Measurements from ENCODE around the gene JAML.

The JAML gene

DNA sequence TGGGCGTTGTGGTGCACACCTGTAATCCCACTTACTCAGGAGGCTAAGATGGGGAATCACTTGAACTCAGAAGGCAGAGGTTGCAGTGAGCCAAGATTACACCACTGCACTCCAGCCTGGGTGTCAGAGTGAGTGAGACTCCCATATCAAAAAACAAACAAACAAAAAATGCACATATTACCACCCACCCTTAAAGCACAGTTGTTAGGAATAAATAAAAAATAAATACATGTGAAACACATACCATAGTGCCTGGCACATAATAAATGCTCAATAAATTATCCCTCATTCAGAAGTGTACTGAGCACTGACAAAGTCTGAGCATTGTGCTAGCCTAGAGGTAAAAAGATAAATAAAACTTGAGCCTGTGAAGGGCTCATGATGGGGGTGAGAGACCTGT lies 9.0 kb upstream of the JAML start:
- peaks cover 32% of the 10 kb centered on the region for H3K36me3 Mint-ChIP-seq (ENCODE audit: insufficient read depth)
- DNase-seq (ENCODE audit: low spot score in 2 of 2), result no peak
- H3K4me1 Mint-ChIP-seq, result peaks cover 33% of the 10 kb centered on the region
- no peak overlapping the region for H3K4me3 Mint-ChIP-seq
- no peaks in the 10 kb centered on the region for H3K27me3 Mint-ChIP-seq
- no peaks in the 10 kb centered on the region for H3K9me3 Mint-ChIP-seq
- ATAC-seq (replicated peaks; ENCODE audit: extremely low read depth, poor library complexity, severe bottlenecking), result no peak
- H3K27ac Mint-ChIP-seq (ENCODE audit: low read depth), result no peak overlapping the region

DNA sequence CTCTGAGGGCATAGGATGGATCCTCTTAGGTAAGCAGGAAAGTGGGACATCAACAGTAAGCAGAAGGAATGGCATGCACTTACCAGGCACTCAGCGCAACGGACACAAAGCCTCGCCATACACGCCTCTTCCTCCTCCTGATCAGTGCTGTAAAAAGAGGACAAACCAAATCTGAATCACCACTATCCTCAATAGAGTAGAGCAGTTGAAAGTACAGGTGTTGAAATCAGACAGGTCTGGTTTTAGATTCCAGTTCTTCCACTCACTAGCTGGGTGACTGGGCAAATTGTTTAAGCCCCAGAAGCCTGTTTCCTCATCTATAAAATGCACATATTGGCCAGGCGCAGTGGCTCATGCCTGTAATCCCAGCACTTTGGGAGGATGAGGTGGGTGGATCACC lies 8.6 kb upstream of the JAML start:
- peaks cover 29% of the 10 kb centered on the region for H3K36me3 Mint-ChIP-seq (ENCODE audit: insufficient read depth)
- H3K9me3 Mint-ChIP-seq, result no peaks in the 10 kb centered on the region
- no peak for ATAC-seq (replicated peaks; ENCODE audit: extremely low read depth, poor library complexity, severe bottlenecking)
- H3K27ac Mint-ChIP-seq (ENCODE audit: low read depth), result no peak overlapping the region
- H3K4me1 Mint-ChIP-seq, result peaks cover 32% of the 10 kb centered on the region
- no peaks in the 10 kb centered on the region for H3K27me3 Mint-ChIP-seq
- no peak overlapping the region for H3K4me3 Mint-ChIP-seq
- DNase-seq (ENCODE audit: low spot score in 2 of 2), result no peak

DNA sequence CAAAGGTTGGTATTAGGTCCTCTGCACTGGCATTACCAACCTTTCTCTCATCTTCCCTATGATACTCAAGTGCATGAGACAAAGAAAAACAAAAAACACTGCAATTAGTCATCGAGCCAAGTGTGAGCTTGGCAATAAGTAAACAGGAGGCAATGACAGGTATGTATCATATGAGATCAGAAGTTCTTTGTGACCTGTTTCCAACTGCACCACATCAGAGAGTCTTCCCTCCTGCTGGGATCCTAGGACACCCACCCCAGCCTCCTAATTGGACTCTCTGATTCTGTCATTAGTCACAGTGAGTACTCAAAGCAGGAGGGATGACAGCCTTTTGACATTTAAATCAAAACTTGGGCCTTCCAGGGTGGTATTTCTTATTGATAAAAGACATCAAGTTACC lies 7.8 kb upstream of the JAML start:
- Mint-ChIP-seq H3K27ac (ENCODE audit: low read depth) (no peak overlapping the region), H3K9me3 (no peaks in the 10 kb centered on the region), H3K27me3 (no peaks in the 10 kb centered on the region), H3K36me3 (ENCODE audit: insufficient read depth) (peaks cover 29% of the 10 kb centered on the region), H3K4me3 (no peak overlapping the region), H3K4me1 (peaks cover 33% of the 10 kb centered on the region)
- DNase-seq (ENCODE audit: low spot score in 2 of 2) (no peak), ATAC-seq (replicated peaks; ENCODE audit: extremely low read depth, poor library complexity, severe bottlenecking) (no peak)

DNA sequence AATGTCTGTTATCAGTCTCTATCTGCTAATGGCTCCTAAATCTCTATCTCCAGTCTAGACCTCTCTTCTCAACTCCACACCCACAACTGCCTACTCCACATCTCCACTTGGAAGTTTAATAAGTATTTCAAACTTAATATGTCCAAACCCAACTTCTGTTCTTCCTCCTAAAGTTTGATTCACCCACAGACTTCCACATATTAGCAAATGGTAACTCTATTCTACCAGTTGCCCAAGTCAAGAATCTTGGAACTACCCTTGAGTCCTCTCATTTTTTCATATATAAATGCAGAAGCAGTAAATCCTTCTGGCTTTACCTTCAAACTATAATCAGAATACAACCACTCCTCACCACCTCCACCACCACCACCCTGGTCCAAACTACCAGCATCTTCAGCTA lies 6.7 kb upstream of the JAML start:
- no peaks in the 10 kb centered on the region for H3K27me3 Mint-ChIP-seq
- DNase-seq (ENCODE audit: low spot score in 2 of 2) (no peak), ATAC-seq (replicated peaks; ENCODE audit: extremely low read depth, poor library complexity, severe bottlenecking) (no peak)
- peaks cover 45% of the 10 kb centered on the region for H3K4me1 Mint-ChIP-seq
- H3K9me3 Mint-ChIP-seq, result no peaks in the 10 kb centered on the region
- H3K27ac Mint-ChIP-seq (ENCODE audit: low read depth), result no peak overlapping the region
- peaks cover 34% of the 10 kb centered on the region for H3K36me3 Mint-ChIP-seq (ENCODE audit: insufficient read depth)
- no peak overlapping the region for H3K4me3 Mint-ChIP-seq

DNA sequence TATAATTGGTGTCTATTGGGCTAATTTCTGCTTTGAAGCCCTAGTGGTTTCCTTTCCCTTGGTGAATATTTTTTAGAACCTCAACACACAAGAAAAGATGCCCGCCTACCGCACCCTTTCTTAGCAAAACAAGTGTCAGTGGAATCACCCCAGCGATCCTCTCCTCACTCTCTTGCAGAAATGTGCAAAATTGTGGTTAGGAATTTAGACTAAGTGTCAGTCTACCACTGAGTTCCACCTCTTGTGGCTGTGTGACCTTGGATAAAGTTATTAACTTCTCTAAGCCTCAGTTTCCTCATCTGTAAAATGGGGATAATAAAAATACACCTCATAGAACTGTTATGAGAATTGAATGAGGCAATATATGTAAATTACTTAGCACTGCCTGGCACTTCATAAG lies 5.3 kb upstream of the JAML start:
- ATAC-seq (replicated peaks; ENCODE audit: extremely low read depth, poor library complexity, severe bottlenecking), result peak; percentile 60

DNA sequence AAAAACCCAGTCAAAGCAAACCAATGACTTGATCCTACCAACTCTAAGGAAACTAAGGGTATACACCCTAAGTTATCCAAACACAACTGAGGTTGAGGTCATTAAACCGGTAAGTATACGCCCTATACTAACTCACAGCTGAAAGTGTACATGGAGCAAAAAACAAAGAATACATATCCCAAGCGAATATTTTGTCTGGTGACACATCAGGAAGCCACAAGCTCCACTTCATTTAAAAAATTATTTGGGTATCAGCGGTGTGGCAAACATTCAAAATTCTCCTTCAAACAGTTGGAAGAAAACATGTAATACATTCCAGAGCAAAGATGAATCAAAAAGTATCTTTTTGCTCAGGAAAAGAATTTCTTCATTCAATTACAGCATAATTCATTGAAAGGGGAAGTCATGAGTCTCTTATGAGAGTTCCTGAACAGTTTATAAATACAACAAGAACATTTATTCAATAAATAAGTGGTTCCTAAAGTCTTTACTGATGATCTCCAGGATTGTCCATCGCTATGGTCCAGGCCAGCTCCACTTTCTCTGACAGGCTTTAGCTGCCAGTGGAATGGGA lies 4.5 kb upstream of the JAML start:
- no peaks in the 10 kb centered on the region for H3K9me3 Mint-ChIP-seq
- ATAC-seq (replicated peaks; ENCODE audit: extremely low read depth, poor library complexity, severe bottlenecking) (no peak), DNase-seq (ENCODE audit: low spot score in 2 of 2) (no peak)
- H3K27ac Mint-ChIP-seq (ENCODE audit: low read depth), result no peak overlapping the region
- peaks cover 55% of the 10 kb centered on the region for H3K4me1 Mint-ChIP-seq
- no peaks in the 10 kb centered on the region for H3K27me3 Mint-ChIP-seq
- peak overlapping the region; percentile 39 for H3K4me3 Mint-ChIP-seq
- peaks cover 37% of the 10 kb centered on the region for H3K36me3 Mint-ChIP-seq (ENCODE audit: insufficient read depth)

More for the DNA sequence above, 5.3 kb upstream of the JAML start:
- Mint-ChIP-seq H3K4me1 (peaks cover 48% of the 10 kb centered on the region), H3K27ac (ENCODE audit: low read depth) (no peak overlapping the region), H3K9me3 (no peaks in the 10 kb centered on the region), H3K27me3 (no peaks in the 10 kb centered on the region), H3K36me3 (ENCODE audit: insufficient read depth) (peaks cover 33% of the 10 kb centered on the region), H3K4me3 (peak overlapping the region; percentile 39)
- DNase-seq (ENCODE audit: low spot score in 2 of 2), result peak; percentile 37 to 74

DNA sequence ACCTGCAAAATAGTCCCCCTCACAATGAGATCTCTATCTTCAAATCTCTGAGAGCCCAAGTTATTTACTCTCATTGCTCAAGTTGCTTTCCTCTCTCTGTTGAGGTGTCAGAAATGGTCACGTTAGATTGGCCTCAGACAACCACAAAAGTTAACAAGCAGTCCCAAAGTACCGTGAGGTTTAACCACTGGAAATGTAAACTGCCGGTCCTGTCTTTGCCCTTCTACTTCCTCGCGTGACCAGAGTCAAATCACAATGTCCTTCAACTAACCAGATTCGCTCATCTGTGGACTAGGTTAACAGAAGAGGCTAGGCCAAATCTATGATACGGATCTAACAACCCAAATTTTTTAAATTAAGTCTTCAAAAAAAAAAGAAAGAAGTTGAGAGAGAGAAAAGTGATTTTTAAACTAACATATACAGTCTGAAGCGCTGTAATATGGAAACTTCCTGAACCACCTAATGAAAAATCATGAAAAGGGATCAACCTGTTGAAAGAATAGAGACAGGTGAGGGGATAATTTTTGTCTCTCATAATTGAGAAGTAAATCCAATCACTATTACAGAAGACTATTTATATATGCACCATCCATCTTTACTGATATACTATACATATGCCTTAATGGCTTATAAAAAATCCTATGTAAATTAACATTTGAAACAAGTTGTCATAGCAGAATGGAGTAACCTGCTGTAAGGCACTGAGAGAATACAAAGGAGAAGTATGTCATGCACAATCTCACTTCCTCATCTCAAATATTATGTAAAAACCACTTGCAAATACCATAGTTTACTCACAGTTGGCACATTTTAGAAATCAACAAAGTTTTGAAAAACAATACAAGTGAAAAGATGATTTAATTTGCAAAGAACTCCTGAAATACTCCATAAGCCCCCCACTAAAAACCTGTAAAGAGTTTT lies 3.3 kb upstream of the JAML start:
- peak in 1 of 2 donors; percentile 47 for DNase-seq (ENCODE audit: low spot score in 2 of 2)
- Mint-ChIP-seq H3K36me3 (ENCODE audit: insufficient read depth) (peaks cover 30% of the 10 kb centered on the region), H3K27ac (ENCODE audit: low read depth) (peak overlapping the region; percentile 96), H3K27me3 (no peaks in the 10 kb centered on the region), H3K9me3 (no peaks in the 10 kb centered on the region), H3K4me1 (peaks cover 63% of the 10 kb centered on the region), H3K4me3 (peak overlapping the region; percentile 64)
- peak; percentile 46 for ATAC-seq (replicated peaks; ENCODE audit: extremely low read depth, poor library complexity, severe bottlenecking)

DNA sequence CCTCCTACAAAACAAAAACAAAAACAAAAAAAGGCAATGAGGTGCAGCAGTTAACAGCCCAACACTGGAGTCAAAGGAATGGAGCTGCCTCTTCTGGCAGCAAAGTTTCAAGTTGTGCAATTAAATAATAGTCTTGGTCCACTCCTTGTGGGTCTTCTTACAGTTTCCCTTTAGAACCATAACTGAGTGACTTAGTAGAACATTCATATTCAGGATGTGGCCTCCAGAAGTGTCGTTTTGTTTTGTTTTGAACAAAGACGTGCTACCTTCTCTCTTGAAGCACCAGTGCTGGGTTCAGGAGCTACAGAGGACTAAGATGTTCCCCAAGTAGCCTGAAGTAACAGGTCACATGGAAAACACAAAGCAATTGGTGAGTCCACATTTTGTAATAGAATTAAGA lies 2.0 kb upstream of the JAML start:
- DNase-seq (ENCODE audit: low spot score in 2 of 2), result no peak
- peaks cover 31% of the 10 kb centered on the region for H3K36me3 Mint-ChIP-seq (ENCODE audit: insufficient read depth)

DNA sequence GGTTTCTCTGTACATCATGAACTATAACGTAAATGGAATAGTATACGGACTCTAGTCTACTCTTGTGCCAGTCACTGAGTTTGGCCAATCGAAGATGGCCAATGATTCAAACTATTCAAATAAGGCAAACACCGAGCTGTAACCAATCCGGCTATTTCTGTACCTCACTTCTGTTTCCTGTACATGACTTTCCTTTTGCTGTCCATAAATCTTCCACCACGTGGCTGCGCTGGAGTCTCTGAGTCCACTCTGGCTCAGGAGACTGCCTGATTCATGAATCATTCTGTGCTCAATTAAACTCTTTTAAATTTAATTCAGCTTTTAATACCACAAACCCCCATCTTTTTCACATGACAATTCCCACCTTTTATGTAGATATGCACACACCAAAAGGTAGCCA lies 1.5 kb upstream of the JAML start:
- Mint-ChIP-seq H3K4me1 (peaks cover 74% of the 10 kb centered on the region), H3K9me3 (no peaks in the 10 kb centered on the region), H3K4me3 (peak overlapping the region; percentile 64), H3K36me3 (ENCODE audit: insufficient read depth) (peaks cover 31% of the 10 kb centered on the region), H3K27me3 (no peaks in the 10 kb centered on the region), H3K27ac (ENCODE audit: low read depth) (peak overlapping the region; percentile 96)
- DNase-seq (ENCODE audit: low spot score in 2 of 2) (no peak), ATAC-seq (replicated peaks; ENCODE audit: extremely low read depth, poor library complexity, severe bottlenecking) (no peak)

More for the DNA sequence above, 2.0 kb upstream of the JAML start:
- Mint-ChIP-seq H3K4me1 (peaks cover 74% of the 10 kb centered on the region), H3K9me3 (no peaks in the 10 kb centered on the region), H3K27ac (ENCODE audit: low read depth) (peak overlapping the region; percentile 96), H3K27me3 (no peaks in the 10 kb centered on the region), H3K4me3 (peak overlapping the region; percentile 64)
- no peak for ATAC-seq (replicated peaks; ENCODE audit: extremely low read depth, poor library complexity, severe bottlenecking)

DNA sequence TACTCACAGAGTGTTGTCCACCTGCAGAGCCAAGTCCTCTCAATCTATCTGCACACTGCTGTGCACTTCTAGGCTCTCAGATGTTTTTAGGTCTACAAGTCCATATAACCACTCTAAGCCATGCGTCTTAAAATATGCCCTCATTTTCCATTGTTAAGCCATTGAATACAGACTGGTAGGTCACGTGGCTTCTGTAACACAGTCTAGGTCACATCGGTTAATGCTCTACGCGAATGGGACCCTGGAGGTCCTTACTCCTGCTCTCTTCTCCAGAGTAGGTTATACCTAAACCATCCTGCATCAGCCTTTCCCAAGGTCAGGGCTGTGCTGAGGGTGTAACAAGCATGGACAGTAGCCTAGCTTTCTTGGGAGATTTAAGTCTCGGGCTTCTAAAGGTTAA lies 819 bp downstream of the JAML start:
- H3K27me3 Mint-ChIP-seq, result no peaks in the 10 kb centered on the region
- no peak for DNase-seq (ENCODE audit: low spot score in 2 of 2)
- H3K4me1 Mint-ChIP-seq, result peaks cover 84% of the 10 kb centered on the region

DNA sequence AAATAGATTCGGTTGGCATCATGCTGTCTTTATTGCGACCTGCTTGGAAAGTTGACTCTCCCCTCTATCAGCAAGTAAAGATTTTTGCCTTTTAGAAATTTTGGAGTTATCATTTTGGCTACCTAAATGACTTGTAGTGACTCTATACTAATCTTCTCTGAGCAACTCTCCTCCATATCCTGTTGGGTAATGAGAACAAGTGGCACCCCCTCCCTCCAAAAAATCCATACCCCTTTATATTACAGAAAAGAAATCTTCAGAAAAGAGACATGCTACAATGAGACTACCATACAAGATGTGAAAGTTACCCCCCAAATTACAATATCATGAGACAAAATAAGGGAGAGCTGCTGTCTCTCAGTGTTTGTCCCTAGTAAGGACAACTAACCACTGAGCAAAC lies 1.2 kb downstream of the JAML start:
- no peak for ATAC-seq (replicated peaks; ENCODE audit: extremely low read depth, poor library complexity, severe bottlenecking)

More for the DNA sequence above, 819 bp downstream of the JAML start:
- peaks cover 24% of the 10 kb centered on the region for H3K36me3 Mint-ChIP-seq (ENCODE audit: insufficient read depth)
- peak overlapping the region; percentile 92 for H3K27ac Mint-ChIP-seq (ENCODE audit: low read depth)
- peak overlapping the region; percentile 86 for H3K4me3 Mint-ChIP-seq
- H3K9me3 Mint-ChIP-seq, result no peaks in the 10 kb centered on the region
- peak; percentile 24 for ATAC-seq (replicated peaks; ENCODE audit: extremely low read depth, poor library complexity, severe bottlenecking)

DNA sequence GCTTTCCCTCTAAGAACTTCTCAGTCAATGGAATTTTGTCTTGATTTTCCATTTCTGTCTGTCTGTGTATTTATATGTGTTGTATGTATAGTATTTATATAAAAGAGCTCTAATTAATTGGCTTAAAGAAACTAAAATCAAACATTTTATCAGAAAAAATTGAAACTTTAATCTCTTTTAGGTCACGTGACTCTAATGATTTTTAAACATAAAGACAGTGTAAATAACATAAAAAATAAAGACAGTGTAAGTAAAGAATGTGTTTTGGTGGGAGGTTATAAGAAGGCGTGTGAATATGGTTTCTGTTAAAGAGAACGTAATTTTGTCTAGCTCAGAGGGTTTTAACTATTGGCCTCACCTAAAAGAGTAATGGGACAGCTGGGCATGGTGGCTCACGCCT lies 2.4 kb downstream of the JAML start:
- H3K27ac Mint-ChIP-seq (ENCODE audit: low read depth), result peak overlapping the region; percentile 92
- ATAC-seq (replicated peaks; ENCODE audit: extremely low read depth, poor library complexity, severe bottlenecking) (no peak), DNase-seq (ENCODE audit: low spot score in 2 of 2) (no peak)
- no peaks in the 10 kb centered on the region for H3K27me3 Mint-ChIP-seq
- no peaks in the 10 kb centered on the region for H3K9me3 Mint-ChIP-seq
- peaks cover 18% of the 10 kb centered on the region for H3K36me3 Mint-ChIP-seq (ENCODE audit: insufficient read depth)
- H3K4me3 Mint-ChIP-seq, result peak overlapping the region; percentile 86
- H3K4me1 Mint-ChIP-seq, result peaks cover 85% of the 10 kb centered on the region

More for the DNA sequence above, 1.2 kb downstream of the JAML start:
- H3K36me3 Mint-ChIP-seq (ENCODE audit: insufficient read depth), result peaks cover 24% of the 10 kb centered on the region
- peaks cover 85% of the 10 kb centered on the region for H3K4me1 Mint-ChIP-seq
- DNase-seq (ENCODE audit: low spot score in 2 of 2), result no peak
- peak overlapping the region; percentile 92 for H3K27ac Mint-ChIP-seq (ENCODE audit: low read depth)
- H3K27me3 Mint-ChIP-seq, result no peaks in the 10 kb centered on the region
- H3K9me3 Mint-ChIP-seq, result no peaks in the 10 kb centered on the region
- H3K4me3 Mint-ChIP-seq, result peak overlapping the region; percentile 86

DNA sequence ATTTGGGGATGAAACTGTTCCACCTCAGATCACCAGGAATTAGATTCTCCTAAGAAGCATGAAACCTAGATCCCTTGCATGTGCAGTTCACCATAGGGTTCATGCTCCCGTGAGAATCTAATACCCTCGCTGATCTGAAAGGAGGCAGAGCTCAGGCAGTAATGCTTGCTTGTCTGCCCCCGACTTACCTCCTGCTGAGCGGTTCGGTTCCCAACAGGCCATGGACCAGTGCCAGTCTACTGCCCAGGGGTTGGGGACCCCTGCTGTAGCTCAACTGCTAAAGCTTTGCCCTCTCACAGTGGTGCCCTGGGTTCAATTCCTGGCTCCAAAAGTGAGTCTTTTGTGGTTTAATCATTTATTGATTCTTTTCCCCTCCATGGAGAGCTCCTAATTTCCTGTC lies 3.4 kb downstream of the JAML start:
- H3K27ac Mint-ChIP-seq (ENCODE audit: low read depth), result peak overlapping the region; percentile 92
- H3K4me3 Mint-ChIP-seq, result peak overlapping the region; percentile 78
- DNase-seq (ENCODE audit: low spot score in 2 of 2) (no peak), ATAC-seq (replicated peaks; ENCODE audit: extremely low read depth, poor library complexity, severe bottlenecking) (no peak)
- no peaks in the 10 kb centered on the region for H3K27me3 Mint-ChIP-seq
- H3K9me3 Mint-ChIP-seq, result no peaks in the 10 kb centered on the region
- peaks cover 16% of the 10 kb centered on the region for H3K36me3 Mint-ChIP-seq (ENCODE audit: insufficient read depth)
- H3K4me1 Mint-ChIP-seq, result peaks cover 85% of the 10 kb centered on the region
